ENCODE measurements around the gene DPP8. TPM values are rescaled to one million over a fixed set of nuclear protein-coding genes. Genes with fewer than 3 reads are reported as not detected.

The DPP8 gene
- total RNA-seq, 1 experiment from 2014 or later: 42.0 TPM

- Histone ChIP-seq H3K4me2 (ENCODE audit: low read depth, low read length, poor library complexity, severe bottlenecking) (no peak overlapping the region), H3K36me3 (ENCODE audit: insufficient read depth, low read length) (no peaks in the 10 kb centered on the region), H4K20me1 (ENCODE audit: insufficient read depth, low read depth, low read length) (0 out of 2 replicates have a peak, but pooled peaks cover 6% of the 10 kb centered on the region), H3K9me3 (ENCODE audit: low read length) (no peaks in the 10 kb centered on the region), H3K27ac (ENCODE audit: low read length) (no peak overlapping the region), H3K4me3 (ENCODE audit: low read length) (no peak overlapping the region), H3K79me2 (ENCODE audit: low read length) (no peaks in the 10 kb centered on the region), H3K9ac (ENCODE audit: low read length) (no peak overlapping the region), H3K9me2 (replicated peaks; ENCODE audit: insufficient read depth, low read length) (no peaks in the 10 kb centered on the region), H3K27me3 (ENCODE audit: low read length) (no peaks in the 10 kb centered on the region), H2AFZ (ENCODE audit: low read length) (no peak overlapping the region), H3K4me1 (ENCODE audit: low read length) (0 out of 2 replicates have a peak, but pooled peaks cover 3% of the 10 kb centered on the region)
- no peak for DNase-seq
Measured at GRCh38 chr15:65396965-65397317, 120.5 kb downstream of the DPP8 start.

GRCh38 chr15:65396283-65396964, 121.1 kb downstream of the DPP8 start:
- H3K4me1 ChIP-seq (ENCODE audit: low read length): 0 out of 2 replicates have a peak, but pooled peaks cover 3% of the 10 kb centered on the region
- no peak overlapping the region for H2AFZ ChIP-seq (ENCODE audit: low read length)
- H3K36me3 ChIP-seq (ENCODE audit: insufficient read depth, low read length): no peaks in the 10 kb centered on the region
- 0 out of 2 replicates have a peak, but pooled peaks cover 6% of the 10 kb centered on the region for H4K20me1 ChIP-seq (ENCODE audit: insufficient read depth, low read depth, low read length)
- H3K27me3 ChIP-seq (ENCODE audit: low read length): no peaks in the 10 kb centered on the region
- DNase-seq: no peak
- H3K9ac ChIP-seq (ENCODE audit: low read length): no peak overlapping the region
- no peaks in the 10 kb centered on the region for H3K9me3 ChIP-seq (ENCODE audit: low read length)
- H3K9me2 ChIP-seq (replicated peaks; ENCODE audit: insufficient read depth, low read length): no peaks in the 10 kb centered on the region
- H3K4me2 ChIP-seq (ENCODE audit: low read depth, low read length, poor library complexity, severe bottlenecking): no peak overlapping the region
- no peak overlapping the region for H3K4me3 ChIP-seq (ENCODE audit: low read length)
- H3K27ac ChIP-seq (ENCODE audit: low read length): no peak overlapping the region
- no peaks in the 10 kb centered on the region for H3K79me2 ChIP-seq (ENCODE audit: low read length)

DNA sequence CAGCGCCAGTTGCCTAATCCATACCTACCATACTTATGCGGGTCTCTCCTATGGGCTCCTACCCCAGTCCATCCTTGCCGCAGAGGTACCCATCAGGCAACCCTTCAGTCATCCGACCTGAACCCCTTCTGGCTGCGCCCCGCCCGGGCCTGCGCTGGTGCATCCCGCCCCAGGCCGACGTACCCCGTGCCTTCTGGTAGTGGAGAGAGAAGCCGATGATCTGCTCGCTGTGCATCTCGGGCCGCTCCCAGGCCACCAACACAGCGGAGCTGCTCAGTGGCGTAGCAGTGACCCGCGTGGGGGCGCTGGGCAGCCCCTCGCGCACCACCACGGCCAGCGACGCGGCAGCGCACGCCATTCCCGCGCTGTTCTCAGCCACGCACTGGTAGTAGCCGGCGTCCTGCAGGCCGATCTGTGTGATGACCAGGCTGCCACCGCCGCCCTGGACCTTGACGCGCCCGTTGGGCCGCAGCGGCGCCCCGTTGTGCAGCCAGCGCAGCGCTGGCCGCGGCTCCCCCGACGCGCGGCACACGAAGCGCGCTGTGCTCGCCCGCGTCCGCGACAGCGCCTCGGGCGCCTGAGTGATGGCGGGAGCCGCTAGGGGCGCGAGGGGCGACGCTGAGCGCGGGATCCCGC, 121.8 kb downstream of the DPP8 start:
- Histone ChIP-seq H3K9me3 (ENCODE audit: low read length) (no peaks in the 10 kb centered on the region), H3K4me3 (ENCODE audit: low read length) (no peak overlapping the region), H3K4me2 (ENCODE audit: low read depth, low read length, poor library complexity, severe bottlenecking) (no peak overlapping the region), H3K79me2 (ENCODE audit: low read length) (no peaks in the 10 kb centered on the region), H3K9ac (ENCODE audit: low read length) (no peak overlapping the region), H2AFZ (ENCODE audit: low read length) (no peak overlapping the region), H3K27me3 (ENCODE audit: low read length) (no peaks in the 10 kb centered on the region), H3K4me1 (ENCODE audit: low read length) (no peaks in the 10 kb centered on the region), H4K20me1 (ENCODE audit: insufficient read depth, low read depth, low read length) (0 out of 2 replicates have a peak, but pooled peaks cover 5% of the 10 kb centered on the region), H3K9me2 (replicated peaks; ENCODE audit: insufficient read depth, low read length) (no peaks in the 10 kb centered on the region), H3K27ac (ENCODE audit: low read length) (no peak overlapping the region), H3K36me3 (ENCODE audit: insufficient read depth, low read length) (no peaks in the 10 kb centered on the region)
- DNase-seq: no peak

GRCh38 chr15:65394936-65395335, 122.6 kb downstream of the DPP8 start:
- no peaks in the 10 kb centered on the region for H3K4me1 ChIP-seq (ENCODE audit: low read length)
- H2AFZ ChIP-seq (ENCODE audit: low read length): no peak overlapping the region
- H3K9me3 ChIP-seq (ENCODE audit: low read length): no peaks in the 10 kb centered on the region
- H3K4me3 ChIP-seq (ENCODE audit: low read length): no peak overlapping the region
- H3K4me2 ChIP-seq (ENCODE audit: low read depth, low read length, poor library complexity, severe bottlenecking): no peak overlapping the region
- no peak for DNase-seq
- no peak overlapping the region for H3K27ac ChIP-seq (ENCODE audit: low read length)
- H3K9me2 ChIP-seq (replicated peaks; ENCODE audit: insufficient read depth, low read length): no peaks in the 10 kb centered on the region
- H3K27me3 ChIP-seq (ENCODE audit: low read length): no peaks in the 10 kb centered on the region
- no peaks in the 10 kb centered on the region for H3K36me3 ChIP-seq (ENCODE audit: insufficient read depth, low read length)
- H3K79me2 ChIP-seq (ENCODE audit: low read length): no peaks in the 10 kb centered on the region
- no peak overlapping the region for H3K9ac ChIP-seq (ENCODE audit: low read length)
- no peaks in the 10 kb centered on the region for H4K20me1 ChIP-seq (ENCODE audit: insufficient read depth, low read depth, low read length)

DNA sequence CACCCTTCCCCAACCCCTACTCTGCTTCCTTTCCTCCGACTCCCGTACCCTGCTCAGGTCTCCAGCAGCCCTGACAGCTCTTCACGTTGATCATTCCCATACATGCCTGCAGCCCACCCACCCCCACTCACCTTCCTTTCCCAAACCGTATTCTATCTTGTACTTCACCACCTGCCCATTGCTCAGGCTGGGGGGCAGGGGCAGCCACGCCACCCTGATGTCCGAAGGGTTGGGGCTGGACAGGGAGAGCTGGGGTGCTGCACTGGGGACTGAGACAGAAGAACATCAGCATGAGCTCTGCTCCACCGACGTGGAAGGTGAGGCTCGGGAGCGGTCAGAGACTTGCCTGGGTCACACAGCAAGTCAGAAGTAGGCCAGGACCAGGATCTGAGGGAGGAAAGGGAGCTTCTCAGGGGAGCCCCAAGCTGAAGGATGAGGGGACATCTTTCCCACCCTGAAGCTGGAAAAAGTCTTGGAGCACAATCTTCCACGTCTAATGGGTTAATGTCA, 123.2 kb downstream of the DPP8 start:
- Histone ChIP-seq H3K9ac (ENCODE audit: low read length) (no peak overlapping the region), H3K4me1 (ENCODE audit: low read length) (no peaks in the 10 kb centered on the region), H3K4me3 (ENCODE audit: low read length) (no peak overlapping the region), H3K79me2 (ENCODE audit: low read length) (no peaks in the 10 kb centered on the region), H3K4me2 (ENCODE audit: low read depth, low read length, poor library complexity, severe bottlenecking) (no peak overlapping the region), H2AFZ (ENCODE audit: low read length) (no peak overlapping the region), H3K36me3 (ENCODE audit: insufficient read depth, low read length) (no peaks in the 10 kb centered on the region), H4K20me1 (ENCODE audit: insufficient read depth, low read depth, low read length) (no peaks in the 10 kb centered on the region), H3K9me3 (ENCODE audit: low read length) (no peaks in the 10 kb centered on the region), H3K9me2 (replicated peaks; ENCODE audit: insufficient read depth, low read length) (no peaks in the 10 kb centered on the region), H3K27me3 (ENCODE audit: low read length) (no peaks in the 10 kb centered on the region), H3K27ac (ENCODE audit: low read length) (no peak overlapping the region)
- no peak for DNase-seq

GRCh38 chr15:65393557-65393956, 123.9 kb downstream of the DPP8 start:
- Histone ChIP-seq H3K4me3 (ENCODE audit: low read length) (no peak overlapping the region), H2AFZ (ENCODE audit: low read length) (no peak overlapping the region), H3K4me2 (ENCODE audit: low read depth, low read length, poor library complexity, severe bottlenecking) (no peak overlapping the region), H3K27ac (ENCODE audit: low read length) (no peak overlapping the region), H4K20me1 (ENCODE audit: insufficient read depth, low read depth, low read length) (no peaks in the 10 kb centered on the region), H3K9ac (ENCODE audit: low read length) (no peak overlapping the region), H3K4me1 (ENCODE audit: low read length) (no peaks in the 10 kb centered on the region), H3K36me3 (ENCODE audit: insufficient read depth, low read length) (no peaks in the 10 kb centered on the region), H3K79me2 (ENCODE audit: low read length) (no peaks in the 10 kb centered on the region), H3K9me2 (replicated peaks; ENCODE audit: insufficient read depth, low read length) (no peaks in the 10 kb centered on the region), H3K27me3 (ENCODE audit: low read length) (no peaks in the 10 kb centered on the region), H3K9me3 (ENCODE audit: low read length) (no peaks in the 10 kb centered on the region)
- DNase-seq: no peak

DNA sequence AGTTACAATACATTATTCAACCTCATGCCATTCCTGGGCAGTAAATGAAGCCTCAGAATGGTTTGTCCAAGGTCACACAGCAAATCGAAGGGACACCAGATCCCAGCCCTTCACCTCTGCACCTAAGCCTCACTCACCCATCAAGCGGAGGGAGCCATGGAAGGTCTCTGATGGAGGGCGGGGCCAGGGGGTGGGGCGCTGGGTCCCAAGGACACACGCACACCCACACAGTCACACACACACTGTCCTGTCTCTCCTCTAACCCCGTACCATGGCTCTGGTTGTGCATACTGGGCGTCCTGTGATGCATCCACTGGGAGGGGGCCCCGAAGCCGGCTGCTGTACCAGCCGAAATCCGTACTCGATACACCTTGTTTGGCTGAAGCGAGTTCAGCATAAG, 124.4 kb downstream of the DPP8 start:
- H3K27ac ChIP-seq (ENCODE audit: low read length): no peak overlapping the region
- DNase-seq: no peak
- H3K4me2 ChIP-seq (ENCODE audit: low read depth, low read length, poor library complexity, severe bottlenecking): no peak overlapping the region
- H3K9me2 ChIP-seq (replicated peaks; ENCODE audit: insufficient read depth, low read length): no peaks in the 10 kb centered on the region
- H3K27me3 ChIP-seq (ENCODE audit: low read length): no peaks in the 10 kb centered on the region
- no peaks in the 10 kb centered on the region for H3K36me3 ChIP-seq (ENCODE audit: insufficient read depth, low read length)
- no peaks in the 10 kb centered on the region for H3K79me2 ChIP-seq (ENCODE audit: low read length)
- no peak overlapping the region for H3K9ac ChIP-seq (ENCODE audit: low read length)
- H2AFZ ChIP-seq (ENCODE audit: low read length): no peak overlapping the region
- H3K9me3 ChIP-seq (ENCODE audit: low read length): no peaks in the 10 kb centered on the region
- no peaks in the 10 kb centered on the region for H3K4me1 ChIP-seq (ENCODE audit: low read length)
- H4K20me1 ChIP-seq (ENCODE audit: insufficient read depth, low read depth, low read length): no peaks in the 10 kb centered on the region
- H3K4me3 ChIP-seq (ENCODE audit: low read length): no peak overlapping the region

Measured in Karpas-422 (cell line).